ENCODE data around the gene SPSB3. TPM values are rescaled to one million over a fixed set of nuclear protein-coding genes. Genes with fewer than 3 reads are reported as not detected.
A peak's percentile ranks its signal among the peaks of the same experiment; 100 is the strongest.

The SPSB3 gene
- total and polyA plus RNA-seq, 9 of the 15 experiments (the other 6 are each of a cell fraction or from before 2014, with no cell fraction given): 0.39 to 37.4 (median 7.1) TPM

DNA sequence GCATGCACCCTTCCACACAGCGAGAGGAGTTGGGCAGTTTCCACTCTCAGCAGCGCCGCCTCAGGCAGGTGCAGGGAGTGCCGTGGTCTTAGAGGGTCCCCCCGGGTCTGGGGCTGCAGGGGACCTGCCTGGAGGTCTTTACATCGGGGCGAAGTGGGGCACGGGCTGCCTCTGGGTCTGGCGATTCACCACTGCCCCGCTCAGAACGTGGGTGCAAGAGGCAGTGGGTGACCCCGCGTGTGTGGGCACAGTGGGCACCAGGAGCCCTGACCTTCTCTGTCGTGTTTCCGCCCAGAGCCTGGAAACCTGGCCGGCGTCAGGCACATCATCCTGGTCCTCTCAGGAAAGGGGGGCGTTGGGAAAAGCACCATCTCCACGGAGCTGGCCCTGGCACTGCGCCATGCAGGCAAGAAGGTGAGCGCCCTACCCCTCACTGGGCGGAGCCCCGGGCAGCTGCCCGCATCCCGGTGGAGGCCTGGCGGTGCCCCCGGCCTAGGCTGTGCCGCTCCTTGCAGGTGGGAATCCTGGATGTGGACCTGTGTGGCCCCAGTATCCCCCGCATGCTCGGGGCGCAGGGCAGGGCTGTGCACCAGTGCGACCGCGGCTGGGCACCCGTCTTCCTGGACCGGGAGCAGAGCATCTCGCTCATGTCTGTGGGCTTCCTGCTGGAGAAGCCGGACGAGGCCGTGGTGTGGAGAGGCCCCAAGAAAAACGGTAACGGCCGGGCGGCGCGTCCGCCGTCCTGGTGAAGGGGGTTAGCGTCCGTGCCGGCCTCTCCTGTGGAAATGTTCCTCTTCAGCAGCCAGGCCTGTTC, 4.1 kb upstream of the SPSB3 start:
- no peaks in the 10 kb centered on the region for H3K9me3 ChIP-seq (replicated peaks; ENCODE audit: control insufficient read depth, insufficient read depth, low read depth, low read length)
- no peaks in the 10 kb centered on the region for H3K9me1 ChIP-seq (ENCODE audit: control insufficient read depth, insufficient read depth, low read length)
- 91% methylated on average over 38 of the region's 51 CpGs for WGBS (ENCODE audit: insufficient coverage, low coverage, missing lambda C conversion rate)
- no peak overlapping the region for H2AFZ ChIP-seq (ENCODE audit: low read depth, low read length)
- DNase-seq (ENCODE audit: extremely low read depth in 1 of 4, low spot score in 3 of 4): no peak
- in situ Hi-C loops (cut with MboI) (no loop called here), intact Hi-C loops (cut with micrococcal nuclease) (no loop called here)
- H3K4me3 ChIP-seq: no peak overlapping the region
- no peaks in the 10 kb centered on the region for H3K27me3 ChIP-seq (ENCODE audit: control insufficient read depth in 2 of 2, insufficient read depth in 2 of 2, low read length in 2 of 2)
- no peak overlapping the region for H3K27ac ChIP-seq (ENCODE audit: extremely low read depth, low read depth, low read length)
- H3K4me2 ChIP-seq (ENCODE audit: insufficient read depth, low read length): no peak overlapping the region
- ChIA-PET CTCF (ENCODE audit: low intra/inter-chr PET ratio) (no interaction called here), POLR2A (interaction anchor here (0.7 kb wide), 1 partner anchor 11 kb away, joined by 3 read pairs; no protein-coding TSS in a partner anchor)
- no TSS peak for BruUV-seq (replicated peaks)
- H3K9ac ChIP-seq (ENCODE audit: insufficient read depth in 1 of 2, low read depth in 2 of 2, low read length in 2 of 2): no peak overlapping the region
- peaks cover 2 to 79% of the 10 kb centered on the region in 2 experiments; a peak in 3 of 5 replicates for H3K4me1 ChIP-seq (replicated peaks in 1 of 2; ENCODE audit: control insufficient read depth in 2 of 2, insufficient read depth in 2 of 2, low read length in 2 of 2)
- TF ChIP-seq POLR2G (IDR thresholded peaks at IDR 0.05; ENCODE audit: low read depth, low read length) (peak; percentile 41), HNRNPL (IDR thresholded peaks at IDR 0.05; ENCODE audit: low read depth, low read length) (peak; percentile 65; the same call in 1 of the 2 replicates), HMGXB4 (CRISPR knock-in tag; IDR thresholded peaks at IDR 0.05) (no peak)
- TF ChIP-seq, protein P1, sequence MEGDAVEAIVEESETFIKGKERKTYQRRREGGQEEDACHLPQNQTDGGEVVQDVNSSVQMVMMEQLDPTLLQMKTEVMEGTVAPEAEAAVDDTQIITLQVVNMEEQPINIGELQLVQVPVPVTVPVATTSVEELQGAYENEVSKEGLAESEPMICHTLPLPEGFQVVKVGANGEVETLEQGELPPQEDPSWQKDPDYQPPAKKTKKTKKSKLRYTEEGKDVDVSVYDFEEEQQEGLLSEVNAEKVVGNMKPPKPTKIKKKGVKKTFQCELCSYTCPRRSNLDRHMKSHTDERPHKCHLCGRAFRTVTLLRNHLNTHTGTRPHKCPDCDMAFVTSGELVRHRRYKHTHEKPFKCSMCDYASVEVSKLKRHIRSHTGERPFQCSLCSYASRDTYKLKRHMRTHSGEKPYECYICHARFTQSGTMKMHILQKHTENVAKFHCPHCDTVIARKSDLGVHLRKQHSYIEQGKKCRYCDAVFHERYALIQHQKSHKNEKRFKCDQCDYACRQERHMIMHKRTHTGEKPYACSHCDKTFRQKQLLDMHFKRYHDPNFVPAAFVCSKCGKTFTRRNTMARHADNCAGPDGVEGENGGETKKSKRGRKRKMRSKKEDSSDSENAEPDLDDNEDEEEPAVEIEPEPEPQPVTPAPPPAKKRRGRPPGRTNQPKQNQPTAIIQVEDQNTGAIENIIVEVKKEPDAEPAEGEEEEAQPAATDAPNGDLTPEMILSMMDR (IDR thresholded peaks at IDR 0.05 in 2 of 3, conservative IDR thresholded peaks at IDR 0.05 in 1 of 3; ENCODE audit: insufficient read depth in 2 of 3, low read depth in 1 of 3, low read length in 3 of 3): 0 out of 6 replicates have a peak, but pooled peaks of 1 of the 3 experiments have one; percentile 15
- FAIRE-seq: no peak
- peaks cover 59% of the 10 kb centered on the region; the same call in 1 of the 3 replicates for H3K36me3 ChIP-seq (ENCODE audit: control insufficient read depth, insufficient read depth, low read length)
- peaks cover 52% of the 10 kb centered on the region for H3K79me2 ChIP-seq (ENCODE audit: control insufficient read depth, insufficient read depth, low read length)
- ATAC-seq: no peak
- no peaks in the 10 kb centered on the region; the same call in 1 of the 2 replicates for H4K20me1 ChIP-seq (replicated peaks; ENCODE audit: control insufficient read depth, insufficient read depth, low read length)

All from K562 (cell line).